GM19328 (cell line): Measurements from ENCODE around the gene RIPK1.

Experiments used
- ATAC-seq: cut with Tn5 transposase; IDR thresholded peaks from one replicate; pipeline ENCODE4 v1.9.1; 2021; ENCODE audit warnings: mild to moderate bottlenecking, moderate library complexity; ENCODE audit not compliant: unreplicated experiment

The RIPK1 gene

DNA sequence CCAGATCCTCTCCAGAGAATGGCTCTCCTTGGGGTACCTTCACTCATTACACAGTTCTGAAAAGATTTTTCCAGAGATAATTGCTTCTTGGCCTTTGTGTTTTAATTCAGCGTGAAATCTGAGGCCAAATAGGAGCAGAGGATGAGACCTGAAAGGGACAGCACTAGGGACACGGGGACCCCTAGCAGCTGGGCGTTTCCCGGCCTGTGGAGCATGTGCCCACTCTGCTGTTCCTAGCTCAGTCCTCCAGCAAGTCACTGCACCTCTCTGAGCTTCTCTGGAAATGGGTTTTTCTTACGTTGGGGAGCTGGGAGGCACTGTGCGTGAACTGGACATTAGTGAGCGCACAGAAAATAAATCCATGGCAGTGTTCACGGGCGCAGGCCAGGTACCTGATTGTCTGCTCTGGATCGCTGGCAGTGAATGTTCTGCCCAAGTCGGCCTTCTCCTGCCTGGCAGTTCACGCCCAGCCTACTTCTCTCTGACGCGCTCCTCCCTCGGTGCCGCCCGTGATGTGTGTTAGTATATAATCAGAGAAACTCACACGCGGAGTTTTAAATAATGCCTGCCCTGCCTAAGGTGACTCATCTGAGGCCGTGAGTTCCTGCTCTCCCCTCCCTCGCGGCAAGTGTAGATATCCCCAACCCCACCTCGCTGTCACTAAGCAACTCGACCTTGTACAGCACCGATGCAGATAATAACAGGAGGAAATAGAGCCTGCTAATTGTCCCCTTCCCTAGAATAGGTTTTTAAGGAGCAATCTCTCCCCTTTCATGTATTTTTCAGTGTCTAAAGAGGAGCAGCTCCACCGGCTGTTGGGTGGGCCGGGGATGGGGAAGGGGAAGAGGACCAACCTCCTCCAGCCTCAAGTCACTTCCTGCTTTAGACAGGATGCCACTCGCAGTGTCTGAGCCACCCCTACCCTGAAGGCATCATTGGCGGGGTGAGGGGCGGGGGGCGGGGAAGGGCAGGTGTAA is 91.8 kb downstream of the RIPK1 start:
- ATAC-seq = no peak

DNA sequence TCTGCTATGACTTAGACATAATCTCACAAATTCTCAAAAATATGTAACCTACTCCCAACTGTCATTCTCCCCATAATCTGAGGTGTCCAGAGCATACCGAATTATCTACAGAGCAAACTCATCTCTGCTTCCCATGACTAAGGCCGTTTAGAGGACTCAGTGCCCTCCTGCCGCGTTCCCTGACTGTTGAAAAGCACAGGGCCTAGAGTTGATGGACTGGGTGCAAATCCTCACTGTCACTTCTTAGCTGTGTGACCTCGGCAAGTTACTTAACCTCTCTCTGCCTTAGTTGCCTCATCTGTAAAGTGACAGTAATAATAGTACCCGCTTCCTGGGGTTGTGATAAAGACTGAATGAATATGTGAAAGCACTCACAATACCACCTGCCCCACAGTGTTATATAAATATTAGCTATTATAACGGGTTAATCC is 93.8 kb downstream of the RIPK1 start:
- ATAC-seq = no peak

DNA sequence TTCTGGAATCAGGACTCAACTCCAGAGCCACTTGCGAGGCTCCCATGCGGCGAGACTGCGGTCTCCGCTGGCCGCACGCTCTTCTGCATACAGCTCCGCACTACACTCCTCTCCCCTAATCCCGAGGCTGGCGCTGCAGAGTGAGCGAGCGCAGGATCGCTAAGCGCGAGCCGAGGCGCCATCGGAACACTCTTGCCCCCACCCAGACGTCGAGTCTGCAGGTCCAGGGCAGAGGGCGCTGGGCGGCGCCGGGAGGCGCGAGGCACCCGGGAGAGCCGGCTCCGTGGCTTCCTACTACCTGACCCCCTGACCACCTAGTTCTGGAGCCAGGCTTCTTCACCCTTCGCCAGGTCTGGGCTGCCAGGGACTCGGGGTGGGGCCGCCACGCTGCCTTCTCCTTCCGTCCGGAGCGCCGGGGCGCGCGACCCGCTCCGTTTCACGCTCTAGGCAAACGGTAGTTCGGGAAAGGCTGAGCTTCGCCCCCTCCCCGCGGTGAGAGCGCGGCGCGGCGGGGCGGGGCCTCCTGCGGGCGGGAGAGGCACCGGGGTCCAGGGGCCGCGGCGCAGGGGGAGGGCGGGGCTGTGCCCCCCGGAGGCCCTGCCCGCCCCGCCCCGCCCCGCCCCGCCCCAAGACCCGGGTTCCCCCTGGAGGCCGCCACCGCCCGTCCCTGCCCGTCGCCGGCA is 94.4 kb downstream of the RIPK1 start:
- peak; percentile 52 for ATAC-seq

DNA sequence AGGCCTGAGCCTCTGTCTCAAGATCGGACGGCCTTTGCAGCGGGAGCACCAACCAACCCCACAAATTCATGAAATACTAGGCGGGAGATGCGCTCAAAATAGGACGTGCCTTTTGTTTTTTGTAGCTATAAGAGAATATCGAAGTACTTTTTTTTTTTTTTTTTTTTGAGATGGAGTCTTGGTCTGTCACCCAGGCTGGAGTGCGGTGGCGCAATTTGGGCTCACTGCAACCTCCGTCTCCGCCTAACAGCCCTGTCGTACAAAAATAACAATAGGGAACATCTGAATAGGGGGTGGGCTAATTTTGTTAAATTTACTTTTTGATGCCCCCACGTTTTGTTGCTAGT is 94.9 kb downstream of the RIPK1 start:
- ATAC-seq = no peak

DNA sequence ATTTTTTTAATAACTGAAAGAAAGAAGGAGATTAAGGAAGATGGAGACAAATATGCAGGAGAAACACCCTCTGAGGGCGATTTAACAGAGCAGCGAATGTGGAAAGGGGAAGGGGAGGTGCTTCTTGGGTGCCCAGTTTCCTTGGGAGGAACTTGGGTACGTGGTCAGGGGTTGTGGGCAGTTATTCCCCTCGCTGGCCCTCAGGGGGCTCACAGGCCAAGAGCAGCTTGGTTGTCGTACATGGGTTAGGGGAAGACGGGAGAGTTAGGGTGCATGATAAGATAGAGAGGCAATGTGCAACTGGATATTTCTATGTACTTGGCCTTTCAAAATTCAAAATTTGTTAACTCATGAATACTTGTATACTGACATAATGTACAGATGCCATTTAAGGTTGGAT is 96.1 kb downstream of the RIPK1 start:
- no peak for ATAC-seq
